ENCODE measurements around the gene DHRS1. TPM values are rescaled to one million over a fixed set of nuclear protein-coding genes. Genes with fewer than 3 reads are reported as not detected.
A peak's percentile ranks its signal among the peaks of the same experiment; 100 is the strongest.

The DHRS1 gene
- total and polyA plus RNA-seq, 2 of the 4 experiments (the other 2 are of a cell fraction): 15.8 to 38.6 TPM

DNA sequence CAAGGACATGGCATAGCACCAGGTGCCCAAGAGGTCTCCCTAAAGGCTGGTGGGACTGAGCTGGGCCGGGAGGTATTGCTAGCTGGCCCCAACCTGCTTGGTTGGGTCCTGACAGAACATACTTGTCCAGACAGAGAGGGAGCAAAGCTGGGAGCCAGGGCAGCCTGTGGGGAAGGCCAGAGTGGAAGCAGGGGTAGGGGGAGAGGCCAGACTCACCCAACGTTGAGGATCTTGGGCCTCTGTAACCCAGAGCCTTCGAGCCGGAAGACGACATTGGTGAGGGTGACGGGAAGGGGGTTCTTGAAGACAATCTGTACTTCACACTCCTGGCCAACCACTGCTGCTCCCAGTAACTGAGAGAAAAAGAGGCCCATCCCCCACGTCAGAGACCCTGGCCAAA lies 45.6 kb downstream of the DHRS1 start:
- H3K27ac ChIP-seq (ENCODE audit: insufficient read depth, low read length): no peak overlapping the region
- ATAC-seq (ENCODE audit: low read depth): no peak
- H3K27me3 ChIP-seq (ENCODE audit: control insufficient read depth, insufficient read depth, low read length): no peaks in the 10 kb centered on the region
- no peak overlapping the region for H4K5ac ChIP-seq (ENCODE audit: low read depth, low read length)
- BruUV-seq (replicated peaks): no TSS peak
- no peak overlapping the region for H2AK5ac ChIP-seq (ENCODE audit: low read depth, low read length)
- no peak overlapping the region for H3K56ac ChIP-seq (ENCODE audit: extremely low read depth, insufficient read depth, low read length)
- H3K79me1 ChIP-seq (ENCODE audit: low read depth in 1 of 2, low read length in 2 of 2): peaks cover 0 to under 1% of the 10 kb centered on the region in 2 experiments; a peak in 1 of 4 replicates
- no peak overlapping the region for H2BK120ac ChIP-seq (ENCODE audit: low read depth, low read length)
- H3K9ac ChIP-seq (ENCODE audit: low read depth, low read length): no peak overlapping the region
- peak overlapping the region; percentile 75 for H2AK9ac ChIP-seq (replicated peaks; ENCODE audit: low read depth, low read length, poor library complexity)
- no peak overlapping the region for H2BK20ac ChIP-seq (ENCODE audit: low read depth, low read length)
- CTCF ChIA-PET: no interaction called here
- POLR2A ChIA-PET (ENCODE audit: unreplicated experiment): no interaction called here
- no peak overlapping the region for H3K23ac ChIP-seq (ENCODE audit: low read depth, low read length)
- no peak overlapping the region for H3K18ac ChIP-seq (ENCODE audit: low read depth, low read length)
- peaks cover 2% of the 10 kb centered on the region; the same call in 1 of the 2 replicates for H3K36me3 ChIP-seq (ENCODE audit: control insufficient read depth, insufficient read depth, low read length)
- WGBS, 2 experiments (ENCODE audit: extremely low coverage in 2 of 2, insufficient read length in 1 of 2): 77% methylated on average over 5 of the region's 7 CpGs; no CpG with 5 or more reads in 1 of the 2 experiments
- no peak overlapping the region for H2BK15ac ChIP-seq (ENCODE audit: low read depth, low read length)
- no peak overlapping the region for H3K4me2 ChIP-seq (ENCODE audit: low read depth, low read length)
- no peak overlapping the region for H3K14ac ChIP-seq (replicated peaks; ENCODE audit: low read depth, low read length)
- H3K9me3 ChIP-seq (ENCODE audit: control insufficient read depth, insufficient read depth, low read length): no peaks in the 10 kb centered on the region
- no peak overlapping the region for H4K8ac ChIP-seq (ENCODE audit: low read depth in 2 of 2, low read length in 2 of 2)
- H3K4me1 ChIP-seq (ENCODE audit: control insufficient read depth, insufficient read depth, low read length): peaks cover 16% of the 10 kb centered on the region
- no peaks in the 10 kb centered on the region for H4K20me1 ChIP-seq (ENCODE audit: insufficient read depth, low read length)
- TF ChIP-seq SMC3 (IDR thresholded peaks at IDR 0.05; ENCODE audit: low read depth, low read length) (no peak), RAD21 (IDR thresholded peaks at IDR 0.05; ENCODE audit: low read length) (no peak), MAZ (IDR thresholded peaks at IDR 0.05; ENCODE audit: borderline replicate concordance, low read depth, low read length) (no peak), CEBPB (IDR thresholded peaks at IDR 0.05; ENCODE audit: low read depth, low read length) (no peak), MXI1 (IDR thresholded peaks at IDR 0.05; ENCODE audit: borderline replicate concordance, low read depth, low read length) (no peak), CHD1 (IDR thresholded peaks at IDR 0.05; ENCODE audit: low read depth, low read length) (no peak), BHLHE40 (IDR thresholded peaks at IDR 0.05; ENCODE audit: low read depth, low read length) (no peak)
- TF ChIP-seq, protein P1, sequence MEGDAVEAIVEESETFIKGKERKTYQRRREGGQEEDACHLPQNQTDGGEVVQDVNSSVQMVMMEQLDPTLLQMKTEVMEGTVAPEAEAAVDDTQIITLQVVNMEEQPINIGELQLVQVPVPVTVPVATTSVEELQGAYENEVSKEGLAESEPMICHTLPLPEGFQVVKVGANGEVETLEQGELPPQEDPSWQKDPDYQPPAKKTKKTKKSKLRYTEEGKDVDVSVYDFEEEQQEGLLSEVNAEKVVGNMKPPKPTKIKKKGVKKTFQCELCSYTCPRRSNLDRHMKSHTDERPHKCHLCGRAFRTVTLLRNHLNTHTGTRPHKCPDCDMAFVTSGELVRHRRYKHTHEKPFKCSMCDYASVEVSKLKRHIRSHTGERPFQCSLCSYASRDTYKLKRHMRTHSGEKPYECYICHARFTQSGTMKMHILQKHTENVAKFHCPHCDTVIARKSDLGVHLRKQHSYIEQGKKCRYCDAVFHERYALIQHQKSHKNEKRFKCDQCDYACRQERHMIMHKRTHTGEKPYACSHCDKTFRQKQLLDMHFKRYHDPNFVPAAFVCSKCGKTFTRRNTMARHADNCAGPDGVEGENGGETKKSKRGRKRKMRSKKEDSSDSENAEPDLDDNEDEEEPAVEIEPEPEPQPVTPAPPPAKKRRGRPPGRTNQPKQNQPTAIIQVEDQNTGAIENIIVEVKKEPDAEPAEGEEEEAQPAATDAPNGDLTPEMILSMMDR (conservative IDR thresholded peaks at IDR 0.05; ENCODE audit: low read depth, low read length): no peak
- TF ChIP-seq, protein P2, sequence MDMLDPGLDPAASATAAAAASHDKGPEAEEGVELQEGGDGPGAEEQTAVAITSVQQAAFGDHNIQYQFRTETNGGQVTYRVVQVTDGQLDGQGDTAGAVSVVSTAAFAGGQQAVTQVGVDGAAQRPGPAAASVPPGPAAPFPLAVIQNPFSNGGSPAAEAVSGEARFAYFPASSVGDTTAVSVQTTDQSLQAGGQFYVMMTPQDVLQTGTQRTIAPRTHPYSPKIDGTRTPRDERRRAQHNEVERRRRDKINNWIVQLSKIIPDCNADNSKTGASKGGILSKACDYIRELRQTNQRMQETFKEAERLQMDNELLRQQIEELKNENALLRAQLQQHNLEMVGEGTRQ (IDR thresholded peaks at IDR 0.05; ENCODE audit: low read depth, low read length): no peak
- no peak overlapping the region for H3K4ac ChIP-seq (ENCODE audit: low read depth, low read length)
- no peak for DNase-seq
- H3K9me1 ChIP-seq (ENCODE audit: insufficient read depth, low read length): peaks cover 31% of the 10 kb centered on the region
- dilution Hi-C loops (cut with HindIII; ENCODE audit: low sequenced_read_pairs, unreplicated experiment): no loop called here
- intact Hi-C loops (cut with micrococcal nuclease): no loop called here
- H4K91ac ChIP-seq (ENCODE audit: insufficient read depth, low read depth, low read length): no peak overlapping the region
- in situ Hi-C loops (cut with MboI; ENCODE audit: low sequenced_read_pairs): no loop called here
- no peak overlapping the region for H3K4me3 ChIP-seq (ENCODE audit: insufficient read depth, low read depth, low read length)
- H2AFZ ChIP-seq (replicated peaks; ENCODE audit: low read length, poor library complexity): no peak overlapping the region
- H2BK5ac ChIP-seq (ENCODE audit: low read depth, low read length, poor library complexity, severe bottlenecking): no peak overlapping the region
